OCI-LY1 (cell line): Measurements from ENCODE around the gene CTNNBL1.

Source experiments
- H2AFZ ChIP-seq: fragments of 200-600 bp; sonication (generic), shearing (Covaris generic); 2 replicates; pipeline ENCODE4 v1.6.0; 2014; ENCODE audit warnings: antibody characterized with exemption, mild to moderate bottlenecking, low read length
- H3F3A ChIP-seq: fragments of 200-600 bp; sonication (generic), shearing (Covaris generic); 2 replicates; pipeline ENCODE4 v1.6.0; 2014; ENCODE audit warnings: mild to moderate bottlenecking, antibody characterized with exemption, low read length, moderate library complexity; ENCODE audit not compliant: insufficient read depth
- H3K27ac ChIP-seq: fragments of 200-600 bp; sonication (generic); 2 replicates; pipeline ENCODE4 v1.5.1; 2014; ENCODE audit warnings: low read length, mixed run types, mild to moderate bottlenecking, low read depth; ENCODE audit not compliant: poor library complexity, severe bottlenecking
- H3K27me3 ChIP-seq: fragments of 200-600 bp; sonication (generic); 2 replicates; pipeline ENCODE4 v1.6.0; 2014; ENCODE audit warnings: antibody characterized with exemption, mild to moderate bottlenecking, low read length, moderate library complexity; ENCODE audit not compliant: insufficient read depth
- H3K36me3 ChIP-seq: fragments of 200-600 bp; sonication (generic); 2 replicates; pipeline ENCODE4 v1.6.1; 2014; ENCODE audit warnings: mild to moderate bottlenecking, antibody characterized with exemption, low read length, moderate library complexity, mixed read lengths; ENCODE audit not compliant: insufficient read depth
- H3K4me1 ChIP-seq: fragments of 200-600 bp; sonication (generic); 2 replicates; pipeline ENCODE4 v1.5.1; 2014; ENCODE audit warnings: mild to moderate bottlenecking, low read length, moderate library complexity; ENCODE audit not compliant: insufficient read depth, severe bottlenecking
- H3K4me2 ChIP-seq: fragments of 200-600 bp; sonication (generic), shearing (Covaris generic); 2 replicates; pipeline ENCODE4 v1.6.1; 2014; ENCODE audit warnings: low read length
- H3K4me3 ChIP-seq: fragments of 200-600 bp; sonication (generic); 2 replicates; pipeline ENCODE4 v1.5.1; 2014; ENCODE audit warnings: low read length, low read depth, mild to moderate bottlenecking, mixed read lengths; ENCODE audit not compliant: poor library complexity, severe bottlenecking
- H3K79me2 ChIP-seq: fragments of 200-600 bp; shearing (Covaris generic); 2 replicates; pipeline ENCODE4 v1.6.1; 2016; ENCODE audit warnings: mixed run types, low read length, mixed read lengths; ENCODE audit not compliant: insufficient read depth
- H3K9ac ChIP-seq: fragments of 200-600 bp; sonication (generic), shearing (Covaris generic); 2 replicates; pipeline ENCODE4 v1.6.1; 2014; ENCODE audit warnings: mild to moderate bottlenecking, low read length, mixed read lengths
- H3K9me2 ChIP-seq: fragments of 200-600 bp; sonication (generic), shearing (Covaris generic); 2 replicates; pipeline ENCODE4 v1.6.1; 2014; ENCODE audit warnings: low read depth, mild to moderate bottlenecking, low read length, mixed read lengths
- H3K9me3 ChIP-seq: fragments of 200-600 bp; shearing (Covaris generic); 2 replicates; pipeline ENCODE4 v1.6.1; 2014; ENCODE audit warnings: low read length, mixed read lengths
- H4K20me1 ChIP-seq: fragments of 200-600 bp; sonication (generic), shearing (Covaris generic); 2 replicates; pipeline ENCODE4 v1.6.0; 2016; ENCODE audit warnings: mild to moderate bottlenecking, low read length; ENCODE audit not compliant: insufficient read depth
- CTCF ChIP-seq: fragments of 200-600 bp; sonication (generic), shearing (Covaris generic); IDR thresholded peaks from 2 replicates; pipeline ENCODE4 v1.5.1; 2017; ENCODE audit warnings: mild to moderate bottlenecking, antibody characterized with exemption, low read length, moderate library complexity, mixed read lengths
- EZH2 ChIP-seq: fragments of 200-600 bp; sonication (generic), shearing (Covaris generic); IDR thresholded peaks from 2 replicates; pipeline ENCODE4 v1.8.0; 2017; ENCODE audit warnings: borderline replicate concordance, mixed run types, mild to moderate bottlenecking, antibody characterized with exemption, low read length, moderate library complexity, mixed read lengths

CTNNBL1 gene

GRCh38 chr20:37755665-37756064 lies 61.8 kb downstream of the CTNNBL1 start:
- H3K4me2 ChIP-seq = no peak overlapping the region
- no peaks in the 10 kb centered on the region for H3K9me2 ChIP-seq
- H3K4me1 ChIP-seq = no peaks in the 10 kb centered on the region
- H4K20me1 ChIP-seq = no peaks in the 10 kb centered on the region
- no peaks in the 10 kb centered on the region for H3F3A ChIP-seq
- no peak overlapping the region for H3K4me3 ChIP-seq
- no peak overlapping the region for H3K9ac ChIP-seq
- no peaks in the 10 kb centered on the region for H3K9me3 ChIP-seq
- H3K36me3 ChIP-seq = peaks cover 25% of the 10 kb centered on the region; the same call in 1 of the 2 replicates
- H3K27me3 ChIP-seq = no peaks in the 10 kb centered on the region
- TF ChIP-seq EZH2 (no peak), CTCF (no peak)
- H3K27ac ChIP-seq = no peak overlapping the region
- H3K79me2 ChIP-seq = no peaks in the 10 kb centered on the region
- no peak overlapping the region for H2AFZ ChIP-seq

GRCh38 chr20:37756234-37756633 lies 62.4 kb downstream of the CTNNBL1 start:
- Histone ChIP-seq H3K36me3 (peaks cover 24% of the 10 kb centered on the region; the same call in 1 of the 2 replicates), H3K9me3 (no peaks in the 10 kb centered on the region), H2AFZ (no peak overlapping the region), H3K27me3 (no peaks in the 10 kb centered on the region), H3K9me2 (no peaks in the 10 kb centered on the region), H3F3A (no peaks in the 10 kb centered on the region), H3K79me2 (no peaks in the 10 kb centered on the region), H3K4me2 (no peak overlapping the region), H3K27ac (no peak overlapping the region), H3K4me3 (no peak overlapping the region), H3K9ac (no peak overlapping the region), H3K4me1 (no peaks in the 10 kb centered on the region), H4K20me1 (no peaks in the 10 kb centered on the region)
- no peak for TF ChIP-seq EZH2

GRCh38 chr20:37757550-37757949 lies 63.7 kb downstream of the CTNNBL1 start:
- TF ChIP-seq EZH2 = no peak
- peak; percentile 62 for TF ChIP-seq CTCF
- no peaks in the 10 kb centered on the region for H3K9me2 ChIP-seq
- no peaks in the 10 kb centered on the region for H4K20me1 ChIP-seq
- no peaks in the 10 kb centered on the region for H3F3A ChIP-seq
- H3K4me3 ChIP-seq = no peak overlapping the region
- H3K79me2 ChIP-seq = no peaks in the 10 kb centered on the region
- H3K9ac ChIP-seq = no peak overlapping the region
- H3K4me2 ChIP-seq = no peak overlapping the region
- no peaks in the 10 kb centered on the region for H3K9me3 ChIP-seq
- no peak overlapping the region for H3K27ac ChIP-seq
- peaks cover 11% of the 10 kb centered on the region; the same call in 1 of the 2 replicates for H3K36me3 ChIP-seq
- H3K4me1 ChIP-seq = no peaks in the 10 kb centered on the region
- H2AFZ ChIP-seq = no peak overlapping the region
- H3K27me3 ChIP-seq = no peaks in the 10 kb centered on the region

GRCh38 chr20:37758332-37758731 lies 64.5 kb downstream of the CTNNBL1 start:
- H3K4me2 ChIP-seq = no peak overlapping the region
- H4K20me1 ChIP-seq = no peaks in the 10 kb centered on the region
- H3K36me3 ChIP-seq = peaks cover 9% of the 10 kb centered on the region; the same call in 1 of the 2 replicates
- TF ChIP-seq EZH2 = no peak
- peak; percentile 32; the same call in 1 of the 2 replicates for TF ChIP-seq CTCF
- H3K79me2 ChIP-seq = no peaks in the 10 kb centered on the region
- no peaks in the 10 kb centered on the region for H3K9me2 ChIP-seq
- no peaks in the 10 kb centered on the region for H3K27me3 ChIP-seq
- H3K9me3 ChIP-seq = no peaks in the 10 kb centered on the region
- no peaks in the 10 kb centered on the region for H3F3A ChIP-seq
- H2AFZ ChIP-seq = no peak overlapping the region
- H3K4me1 ChIP-seq = no peaks in the 10 kb centered on the region
- H3K9ac ChIP-seq = no peak overlapping the region
- H3K4me3 ChIP-seq = no peak overlapping the region
- H3K27ac ChIP-seq = no peak overlapping the region
